ENCODE measurements around the gene SPRR2G. TPM values are rescaled to one million over a fixed set of nuclear protein-coding genes. Genes with fewer than 3 reads are reported as not detected.

Gene SPRR2G
- total and polyA plus RNA-seq, 2 of the 8 experiments (the other 6 are each of a cell fraction or from before 2014, with no cell fraction given): not detected

DNA sequence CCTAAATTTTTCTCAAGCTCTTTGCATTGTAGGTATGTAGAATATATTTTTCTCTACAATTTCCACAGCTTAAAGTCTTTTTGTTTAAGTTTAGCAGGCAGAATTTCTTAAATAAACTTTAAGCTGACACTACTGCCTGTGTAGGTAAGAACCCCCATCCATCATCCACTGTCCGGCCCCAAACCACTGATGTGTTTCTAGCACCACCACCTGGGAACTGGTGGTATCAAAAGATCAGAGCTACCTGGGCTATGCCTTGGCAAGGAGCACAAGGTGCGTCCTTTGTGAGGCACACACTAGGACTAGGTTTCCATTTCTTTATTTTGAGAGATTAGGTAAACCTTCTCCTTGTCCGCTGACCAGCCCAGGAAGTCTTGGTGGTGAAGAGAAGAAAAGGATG lies 42.0 kb upstream of the SPRR2G start:
- POLR2A ChIA-PET (ENCODE audit: partially characterized antibody): interaction anchor here (0.6 kb wide), 1 partner anchor 291 kb away, joined by 3 read pairs; no protein-coding TSS in a partner anchor
- H2AFZ ChIP-seq (ENCODE audit: low read length): peak overlapping the region; percentile 96
- DNase-seq (ENCODE audit: low read depth in 1 of 2, low spot score in 2 of 2): peak in 1 of 2 experiments; percentile 78

More for the DNA sequence above, 42.0 kb upstream of the SPRR2G start:
- H3K56ac ChIP-seq (replicated peaks; ENCODE audit: insufficient read length, low read depth, low read length): no peak overlapping the region
- H2BK5ac ChIP-seq (ENCODE audit: low read depth, low read length): no peak overlapping the region
- no peaks in the 10 kb centered on the region for H3K79me1 ChIP-seq (ENCODE audit: low read depth, low read length)
- H2AK5ac ChIP-seq (ENCODE audit: low read depth, low read length): no peak overlapping the region
- no peak overlapping the region for H3K23ac ChIP-seq (ENCODE audit: insufficient read length)
- no peak overlapping the region for H2BK15ac ChIP-seq (ENCODE audit: low read length)
- no peak overlapping the region for H3K18ac ChIP-seq (ENCODE audit: extremely low read depth, low read length)
- CTCF ChIA-PET (ENCODE audit: partially characterized antibody): interaction anchor here (0.7 to 10.6 kb wide), 58 partner anchors 9 to 1140 kb away, joined by 3 to 200 read pairs (median 4); partner anchors contain the start of genes LELP1, SMCP, SPRR1A and SPRR2F
- H3K9me3 ChIP-seq (ENCODE audit: insufficient read depth in 2 of 2, low read depth in 1 of 2, low read length in 1 of 2): no peaks in the 10 kb centered on the region
- H3K27ac ChIP-seq (ENCODE audit: low read depth, low read length): no peak overlapping the region
- no peaks in the 10 kb centered on the region for H3K79me2 ChIP-seq (ENCODE audit: control insufficient read depth in 1 of 2, insufficient read depth in 2 of 2, low read length in 2 of 2)
- no peak overlapping the region for H2BK12ac ChIP-seq (ENCODE audit: low read depth, low read length)
- TF ChIP-seq RXRA (IDR thresholded peaks at IDR 0.05; ENCODE audit: insufficient read depth, low read depth, low read length): no peak
- no peak for TF ChIP-seq HDAC2 (IDR thresholded peaks at IDR 0.05; ENCODE audit: borderline replicate concordance in 1 of 2, low read depth in 2 of 2, low read length in 2 of 2)
- TF ChIP-seq, protein P1, sequence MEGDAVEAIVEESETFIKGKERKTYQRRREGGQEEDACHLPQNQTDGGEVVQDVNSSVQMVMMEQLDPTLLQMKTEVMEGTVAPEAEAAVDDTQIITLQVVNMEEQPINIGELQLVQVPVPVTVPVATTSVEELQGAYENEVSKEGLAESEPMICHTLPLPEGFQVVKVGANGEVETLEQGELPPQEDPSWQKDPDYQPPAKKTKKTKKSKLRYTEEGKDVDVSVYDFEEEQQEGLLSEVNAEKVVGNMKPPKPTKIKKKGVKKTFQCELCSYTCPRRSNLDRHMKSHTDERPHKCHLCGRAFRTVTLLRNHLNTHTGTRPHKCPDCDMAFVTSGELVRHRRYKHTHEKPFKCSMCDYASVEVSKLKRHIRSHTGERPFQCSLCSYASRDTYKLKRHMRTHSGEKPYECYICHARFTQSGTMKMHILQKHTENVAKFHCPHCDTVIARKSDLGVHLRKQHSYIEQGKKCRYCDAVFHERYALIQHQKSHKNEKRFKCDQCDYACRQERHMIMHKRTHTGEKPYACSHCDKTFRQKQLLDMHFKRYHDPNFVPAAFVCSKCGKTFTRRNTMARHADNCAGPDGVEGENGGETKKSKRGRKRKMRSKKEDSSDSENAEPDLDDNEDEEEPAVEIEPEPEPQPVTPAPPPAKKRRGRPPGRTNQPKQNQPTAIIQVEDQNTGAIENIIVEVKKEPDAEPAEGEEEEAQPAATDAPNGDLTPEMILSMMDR (IDR thresholded peaks at IDR 0.05; ENCODE audit: control extremely low read depth in 1 of 3, insufficient read depth in 1 of 3, low read depth in 1 of 3, low read length in 3 of 3): peak; percentile 84 to 91 (median 84)
- no peak for TF ChIP-seq EP300 (IDR thresholded peaks at IDR 0.05; ENCODE audit: borderline replicate concordance in 1 of 2, low read depth in 2 of 2, low read length in 2 of 2)
- TF ChIP-seq RAD21 (IDR thresholded peaks at IDR 0.05 in 1 of 2, conservative IDR thresholded peaks at IDR 0.05 in 1 of 2; ENCODE audit: low read depth in 2 of 2, low read length in 2 of 2): peak; percentile 96 to 97
- TF ChIP-seq GABPA (IDR thresholded peaks at IDR 0.05; ENCODE audit: borderline replicate concordance, insufficient read depth, low read length): no peak
- no peak for TF ChIP-seq SIRT6 (IDR thresholded peaks at IDR 0.05; ENCODE audit: low read length)
- no peak overlapping the region for H3K9ac ChIP-seq (replicated peaks in 1 of 4; ENCODE audit: extremely low read depth in 1 of 4, low read depth in 3 of 4, low read length in 3 of 4)
- no peaks in the 10 kb centered on the region for H3K27me3 ChIP-seq (replicated peaks in 1 of 4; ENCODE audit: control insufficient read depth in 3 of 4, extremely low read depth in 1 of 4, insufficient read depth in 3 of 4, low read length in 3 of 4)
- 0 out of 7 replicates have a peak, but pooled peaks cover 0 to 2% (median 0%) of the 10 kb centered on the region in 4 experiments for H3K4me1 ChIP-seq (replicated peaks in 1 of 4; ENCODE audit: control insufficient read depth in 3 of 4, insufficient read depth in 4 of 4, low read length in 3 of 4)
- FAIRE-seq: peak; percentile 96
- no peaks in the 10 kb centered on the region for H3K23me2 ChIP-seq (ENCODE audit: low read depth, low read length)
- H4K8ac ChIP-seq (ENCODE audit: extremely low read depth, insufficient read depth, low read length): no peak overlapping the region
- no peak overlapping the region for H3K4me2 ChIP-seq (ENCODE audit: insufficient read depth in 1 of 2, low read depth in 2 of 2, low read length in 2 of 2)
- peak overlapping the region; percentile 28 for H2BK120ac ChIP-seq (replicated peaks; ENCODE audit: low read depth, low read length)
- no peak overlapping the region for H3K4me3 ChIP-seq (ENCODE audit: extremely low read depth in 1 of 4, insufficient read depth in 2 of 4, low read depth in 3 of 4, low read length in 4 of 4)
- no peak overlapping the region for H3K14ac ChIP-seq (ENCODE audit: insufficient read length)
- peak overlapping the region; percentile 47 for H4K91ac ChIP-seq (replicated peaks; ENCODE audit: insufficient read length, low read length)
- H3K4ac ChIP-seq (replicated peaks; ENCODE audit: insufficient read length, low read depth, low read length): no peak overlapping the region
- H4K20me1 ChIP-seq (replicated peaks in 1 of 2; ENCODE audit: control insufficient read depth in 1 of 2, insufficient read depth in 2 of 2, low read length in 2 of 2): no peaks in the 10 kb centered on the region
- no peaks in the 10 kb centered on the region for H3K36me3 ChIP-seq (ENCODE audit: control insufficient read depth in 2 of 4, insufficient read depth in 4 of 4, low read length in 3 of 4)
- no peak overlapping the region for H4K5ac ChIP-seq (ENCODE audit: insufficient read length, low read depth, low read length)
- no peak overlapping the region for H2BK20ac ChIP-seq (ENCODE audit: low read length)
- 34% methylated on average over 3 of the region's 3 CpGs; no CpG with 5 or more reads in 1 of the 2 experiments for WGBS, 2 experiments (ENCODE audit: extremely low coverage in 1 of 2, insufficient coverage in 1 of 2, insufficient read length in 1 of 2, insufficient replicate concordance in 2 of 2, low coverage in 1 of 2, low lambda C conversion rate in 2 of 2, missing lambda C conversion rate in 1 of 2)

All from H1 (cell line).